Measurements from ENCODE around the gene CD82.
"Not testable (repeated sequence)": the region's sequence is repeated elsewhere in the genome, so short reads cannot be mapped to it uniquely, and the experiment has no call there.

CD82 gene

DNA sequence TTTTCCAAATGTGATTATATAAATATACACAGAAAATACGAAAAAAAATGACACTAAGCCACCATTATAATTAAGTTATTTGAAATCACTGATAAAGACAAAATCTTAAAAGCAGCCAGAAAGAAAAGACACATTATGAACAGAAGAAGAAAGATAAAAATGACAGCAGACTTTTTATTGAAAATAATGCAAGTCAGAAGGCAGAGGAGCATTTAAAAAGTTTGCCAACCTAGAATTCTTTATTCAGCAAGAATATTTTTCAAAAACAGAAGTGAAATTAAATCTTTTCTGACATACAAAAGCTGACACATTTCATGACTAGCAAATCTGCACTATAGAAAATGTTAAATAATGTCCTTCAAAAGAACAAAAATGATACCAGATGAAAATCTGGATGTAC is 77.8 kb downstream of the CD82 start:
- DNase-seq, result no peak

DNA sequence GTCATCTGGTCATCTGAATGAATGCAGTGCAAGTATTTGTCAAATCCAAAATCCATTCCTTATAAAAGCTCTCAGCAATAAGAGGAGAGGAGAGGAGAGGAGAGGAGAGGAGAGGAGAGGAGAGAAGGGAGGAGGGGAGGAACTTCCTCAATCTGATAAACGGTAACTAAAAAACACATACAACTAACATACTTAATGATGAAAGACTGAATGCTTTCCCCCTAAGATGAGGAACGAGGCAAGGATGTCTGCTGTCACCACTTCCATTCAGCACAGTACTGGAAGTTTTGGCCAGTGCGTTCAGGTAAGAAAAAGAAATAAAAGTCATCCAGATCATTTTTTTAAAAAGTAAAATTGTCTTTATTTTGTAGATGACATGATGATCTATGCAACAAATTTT is 80.4 kb downstream of the CD82 start:
- DNase-seq, result no peak

DNA sequence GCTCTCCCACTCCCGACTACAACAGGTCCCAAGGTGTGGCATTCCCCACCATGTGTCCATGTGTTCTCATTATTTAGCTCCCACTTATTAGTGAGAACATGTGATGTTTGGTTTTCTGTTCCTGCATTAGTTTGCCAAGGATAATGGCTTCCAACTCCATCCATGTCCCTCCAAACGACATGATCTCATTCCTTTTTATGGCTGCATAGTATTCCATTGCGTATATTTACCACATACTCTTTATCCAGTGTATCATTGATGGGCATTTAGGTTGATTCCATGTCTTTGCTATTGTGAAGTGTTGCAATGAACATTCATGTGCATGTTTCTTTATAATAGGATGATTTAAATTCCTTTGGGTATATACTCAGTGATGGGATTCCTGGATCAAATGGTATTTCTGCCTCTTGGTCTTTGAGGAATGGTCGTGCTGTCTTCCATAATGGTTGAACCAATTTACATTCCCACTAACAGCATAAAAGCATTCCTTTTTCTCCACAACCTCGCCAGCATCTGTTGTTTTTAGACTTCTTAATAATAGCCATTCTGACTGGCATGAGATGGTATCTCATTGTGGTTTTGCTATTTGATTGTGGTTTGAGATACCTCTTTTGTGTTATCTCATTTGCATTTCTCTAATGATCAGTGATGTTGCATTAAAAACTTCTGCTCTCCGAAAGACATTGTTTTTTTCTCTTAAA is 81.9 kb downstream of the CD82 start:
- DNase-seq, result not testable (repeated sequence)

DNA sequence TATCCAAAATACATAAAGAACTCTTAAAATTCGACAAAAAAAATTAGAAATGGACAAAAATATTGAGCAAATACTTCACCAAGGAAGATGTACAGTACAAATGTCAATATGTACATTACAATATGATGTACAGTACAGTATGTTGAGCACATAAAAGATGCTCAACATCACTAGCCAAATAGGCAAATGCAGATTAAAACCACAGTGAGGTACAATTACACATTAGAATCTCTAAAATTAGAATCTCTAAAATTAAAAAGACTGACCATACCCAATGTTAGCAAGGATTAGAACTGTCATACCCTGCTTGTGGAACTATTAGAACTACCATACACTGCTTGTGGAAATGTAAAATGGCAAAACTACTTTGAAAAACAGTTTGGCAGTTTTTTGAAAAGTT is 82.6 kb downstream of the CD82 start:
- no peak for DNase-seq

DNA sequence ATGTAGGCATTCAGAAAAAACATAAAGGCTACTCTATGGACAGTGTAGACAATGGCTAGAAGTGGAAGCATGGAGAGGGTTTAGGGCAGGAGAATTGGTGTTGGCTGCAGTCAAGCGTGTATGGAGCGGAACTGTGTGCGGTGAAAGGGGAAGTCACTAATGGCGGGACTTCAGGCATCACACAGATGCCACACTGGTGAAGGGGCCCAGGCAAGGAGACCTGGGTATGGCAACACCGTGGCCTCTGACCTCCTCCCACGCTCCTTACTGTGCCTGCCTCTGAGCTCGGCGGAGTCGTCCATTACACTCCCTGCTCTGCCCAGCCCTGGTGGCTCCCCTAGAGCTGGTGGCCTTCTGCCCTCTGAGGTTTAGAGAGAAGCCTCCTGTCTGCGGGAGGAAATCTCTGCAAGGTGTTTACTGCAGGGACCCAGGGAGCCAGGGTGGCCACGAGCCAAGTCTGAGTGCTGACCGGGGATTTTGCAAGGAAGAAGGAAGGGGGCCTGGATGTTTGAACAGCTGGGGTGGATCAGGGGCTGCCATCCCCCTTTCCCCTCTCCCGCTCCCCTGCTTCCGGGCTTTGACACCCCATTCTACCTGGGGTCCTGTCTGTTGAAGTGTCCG is 86.2 kb downstream of the CD82 start:
- no peak for DNase-seq

DNA sequence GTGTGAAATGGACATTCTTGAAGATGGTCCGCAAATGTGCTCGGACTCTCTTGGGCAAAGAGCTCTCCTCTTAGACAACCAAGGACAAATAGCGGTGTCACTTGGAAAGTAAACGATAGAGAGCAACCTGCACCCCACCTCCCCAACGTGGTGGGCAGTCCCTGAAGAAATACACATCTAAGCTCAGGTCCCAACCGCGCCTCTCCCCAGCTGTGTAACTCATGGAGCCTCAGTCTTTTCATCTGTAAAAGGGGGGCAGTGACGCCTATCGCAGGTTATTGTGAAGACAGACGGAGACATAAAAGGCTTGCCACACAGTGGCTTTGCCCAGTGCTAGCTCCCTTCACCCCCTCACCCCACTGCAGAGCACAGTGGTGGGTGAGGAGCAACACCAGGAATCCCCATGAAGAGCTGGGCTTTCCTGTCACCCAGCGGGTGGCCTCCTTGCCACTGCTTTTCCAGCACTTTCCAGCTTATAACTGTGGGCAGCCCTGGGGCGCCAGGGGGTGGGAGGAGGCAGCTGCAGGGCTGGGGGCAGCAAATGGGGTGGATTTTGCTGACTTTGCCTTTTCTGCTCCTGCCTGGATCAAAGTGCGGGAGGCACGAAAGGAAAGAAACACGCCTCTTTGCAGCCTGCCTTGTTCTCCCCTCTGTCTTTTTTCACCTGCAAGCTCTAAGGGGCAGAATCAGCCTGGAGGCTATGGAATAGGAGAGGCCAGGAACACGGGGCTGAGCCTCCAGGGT is 87.6 kb downstream of the CD82 start:
- DNase-seq, result no peak

DNA sequence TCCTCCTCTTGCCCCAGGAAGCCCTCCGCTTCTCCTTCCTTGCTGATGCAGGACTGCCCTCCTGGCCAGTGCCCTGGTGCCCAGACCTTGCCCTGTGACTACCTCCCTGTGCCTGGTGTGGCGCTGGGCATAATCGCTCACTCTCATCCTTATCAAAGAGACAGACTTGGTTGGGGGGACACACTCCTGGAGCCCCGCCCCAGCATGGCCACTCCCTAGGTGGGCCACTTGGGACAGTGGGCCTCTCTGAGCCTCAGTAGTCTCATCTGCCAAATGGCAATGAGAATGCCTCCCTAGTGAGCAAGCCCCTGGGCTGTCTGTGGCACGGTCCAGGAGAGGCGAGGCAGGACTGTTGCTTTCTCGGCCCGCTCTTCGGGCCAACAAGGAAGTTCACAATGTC is 88.6 kb downstream of the CD82 start:
- no peak for DNase-seq

DNA sequence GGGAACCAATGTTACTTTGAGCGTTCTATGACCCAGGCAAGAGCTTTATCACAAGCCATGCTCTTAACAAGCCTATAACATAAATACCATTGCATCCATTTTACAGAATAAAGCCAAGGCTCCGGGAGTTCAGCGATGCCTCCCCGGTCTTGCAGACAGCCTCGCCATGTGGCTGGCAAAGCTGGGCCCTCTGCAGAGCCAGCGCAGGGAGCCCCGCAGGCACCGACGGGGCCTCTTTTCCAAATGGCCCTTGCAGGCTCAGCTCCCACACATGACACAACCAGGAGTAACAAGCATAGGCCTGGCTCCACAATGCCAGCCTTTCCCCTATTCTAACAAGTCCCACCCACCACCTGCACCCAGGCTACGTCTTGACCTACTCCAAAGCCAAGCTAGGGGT is 89.1 kb downstream of the CD82 start:
- DNase-seq, result no peak

DNA sequence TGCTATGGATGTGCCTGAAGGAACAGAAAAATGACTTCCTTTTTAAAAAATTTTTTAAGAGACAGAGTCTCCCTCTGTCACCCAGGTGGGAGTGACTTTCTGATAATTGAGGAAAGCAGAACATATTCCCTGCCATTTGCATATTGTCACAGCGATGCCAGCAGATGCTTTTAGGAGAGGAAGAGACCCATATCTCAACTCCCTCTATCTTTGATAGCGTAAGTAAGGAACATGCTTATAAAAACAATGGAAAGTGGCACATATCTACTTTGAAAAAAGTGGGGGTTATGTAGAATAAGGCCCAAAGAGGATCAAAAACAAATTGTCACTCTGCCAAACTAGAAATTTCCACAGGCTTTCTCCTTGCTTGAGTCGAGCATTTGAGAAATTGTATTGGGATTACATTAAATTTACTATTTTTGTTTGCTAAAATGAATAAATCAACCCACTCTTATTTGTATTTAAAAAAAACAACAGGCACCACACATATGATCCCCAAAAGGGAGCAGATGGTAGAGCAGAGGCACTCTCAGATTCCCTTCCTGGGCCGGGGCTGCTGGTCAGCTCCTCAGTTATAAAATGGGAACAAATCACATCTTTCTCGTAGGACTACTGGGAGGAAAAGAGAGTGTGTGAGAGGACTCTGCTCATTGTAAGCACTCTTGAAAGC is 92.5 kb downstream of the CD82 start:
- DNase-seq, result no peak

DNA sequence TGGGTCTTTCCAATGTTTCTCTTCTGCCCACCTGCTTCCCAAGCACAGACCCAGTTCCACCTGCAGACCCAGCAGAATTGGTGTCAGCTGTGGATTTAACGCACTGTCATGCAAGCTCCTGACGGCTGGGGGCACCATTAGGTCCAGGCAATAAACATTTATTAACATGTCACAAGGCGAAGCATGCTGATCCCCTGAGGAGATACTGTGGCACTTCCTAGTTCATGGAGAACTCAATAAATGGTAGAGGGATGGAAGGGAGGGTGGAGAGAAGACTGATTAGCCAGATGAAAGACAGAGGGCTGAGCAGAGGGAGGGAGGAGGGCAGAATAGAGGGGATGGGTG is 93.0 kb downstream of the CD82 start:
- DNase-seq, result no peak

DNA sequence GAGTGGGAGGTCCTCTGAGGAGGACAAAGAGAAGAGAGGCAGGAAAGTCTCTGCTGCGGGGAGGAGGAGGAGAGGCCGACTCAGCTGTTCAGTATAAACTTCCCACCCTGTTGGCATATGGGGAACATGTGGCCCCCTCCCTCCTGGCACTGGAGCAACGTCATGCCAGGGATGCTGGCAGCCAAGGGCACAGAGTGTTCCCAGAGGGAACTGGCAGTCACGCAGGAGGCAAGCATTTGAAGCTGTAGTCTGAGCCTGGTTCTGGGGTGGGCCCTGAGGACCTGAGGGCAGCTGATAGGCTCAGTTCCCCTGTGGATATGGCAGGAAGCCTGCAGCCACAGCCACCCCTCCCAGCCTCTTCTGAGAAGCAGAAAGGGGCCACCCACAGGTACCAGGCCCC is 94.2 kb downstream of the CD82 start:
- DNase-seq, result no peak

DNA sequence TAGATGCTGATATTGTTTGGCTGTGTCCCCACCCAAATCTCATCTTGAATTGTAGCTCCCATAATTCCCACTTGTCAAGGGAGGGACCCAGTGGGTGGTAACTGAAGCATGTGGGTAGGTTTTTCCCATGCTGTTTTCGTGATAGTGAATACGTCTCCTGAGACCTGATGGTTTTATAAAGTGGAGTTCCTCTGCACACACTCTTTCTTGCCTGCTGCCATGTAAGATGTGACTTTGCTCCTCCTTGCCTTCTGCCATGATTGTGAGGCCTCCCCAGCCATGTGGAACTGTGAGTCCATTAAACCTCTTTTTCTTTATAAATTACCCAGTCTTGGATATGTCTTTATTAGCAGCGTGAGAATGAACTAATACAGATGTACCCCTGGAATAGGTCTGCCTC is 95.1 kb downstream of the CD82 start:
- not testable (repeated sequence) for DNase-seq

DNA sequence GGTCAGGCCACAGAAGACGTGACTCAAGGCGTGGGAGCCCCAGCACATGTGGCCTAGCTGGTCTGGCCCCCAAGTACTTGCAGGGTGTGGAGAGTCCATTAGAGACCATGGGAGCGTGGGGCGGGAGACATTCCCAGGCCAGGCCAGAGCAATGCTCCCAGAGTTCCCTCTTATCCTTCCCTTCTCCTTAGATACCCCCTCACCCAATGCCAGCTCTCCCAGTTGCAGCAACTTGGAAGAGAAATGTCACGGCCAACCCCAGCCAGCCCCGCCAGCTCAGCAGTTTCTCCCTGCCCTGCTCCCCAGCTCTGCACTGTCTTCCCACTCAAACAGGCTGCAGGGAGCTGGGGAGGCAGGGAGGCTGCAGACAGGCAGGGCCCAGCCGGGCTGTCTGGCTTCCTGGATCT is 95.9 kb downstream of the CD82 start:
- no peak for DNase-seq
